ENCODE measurements around the gene CIDEB.

Gene CIDEB

GRCh38 chr14:24312736-24313507 is 5.1 kb upstream of the CIDEB start:
- no peak for DNase-seq

GRCh38 chr14:24311837-24312615 is 4.2 kb upstream of the CIDEB start:
- no peak for DNase-seq

GRCh38 chr14:24310646-24311604 is 3.1 kb upstream of the CIDEB start, which contains the start of gene LTB4R:
LTB4R (plus strand) TSS chr14:24311502; CDS start chr14:24315652, 4,150 bp downstream.
- DNase-seq: no peak

GRCh38 chr14:24310265-24310645 is 2.5 kb upstream of the CIDEB start:
- no peak for DNase-seq

- DNase-seq: no peak
These were observed 1.9 kb upstream of the CIDEB start, which contains the start of gene LTB4R2 for GRCh38 chr14:24309538-24310264. LTB4R2 (plus strand) TSS chr14:24310140; CDS start chr14:24310665, 525 bp downstream.

GRCh38 chr14:24308342-24309124 is 756 bp upstream of the CIDEB start:
- DNase-seq: no peak

GRCh38 chr14:24307156-24307574 is 612 bp downstream of the CIDEB start:
- DNase-seq: no peak

GRCh38 chr14:24304019-24304387 is 3.8 kb downstream of the CIDEB start:
- no peak for DNase-seq

GRCh38 chr14:24300326-24300980 is 7.3 kb downstream of the CIDEB start:
- DNase-seq: no peak

GRCh38 chr14:24299255-24300191 is 8.3 kb downstream of the CIDEB start, which contains the start of the genes DHRS1 and NOP9:
DHRS1 (minus strand) TSS chr14:24299780; CDS start chr14:24299106, 674 bp downstream.
NOP9 (plus strand) TSS chr14:24299850; CDS start chr14:24299955, 105 bp downstream.
- DNase-seq: no peak

GRCh38 chr14:24298892-24299254 is 8.9 kb downstream of the CIDEB start:
- no peak for DNase-seq

- DNase-seq: no peak
These were observed 10.4 kb downstream of the CIDEB start for GRCh38 chr14:24297190-24297964.

GRCh38 chr14:24296341-24297157 is 11.2 kb downstream of the CIDEB start:
- DNase-seq: no peak

GRCh38 chr14:24293525-24293924 is 14.3 kb downstream of the CIDEB start:
- DNase-seq: no peak

- DNase-seq: no peak
These were observed 15.5 kb downstream of the CIDEB start for GRCh38 chr14:24292118-24292807.

GRCh38 chr14:24291446-24292117 is 16.2 kb downstream of the CIDEB start:
- no peak for DNase-seq
